GM12878 (cell line): ENCODE results near the gene FRYL. TPM values are rescaled to one million over a fixed set of nuclear protein-coding genes. Genes with fewer than 3 reads are reported as not detected.

Experiments
- ATAC-seq: fragments of 200-7000 bp; cut with Tn5 transposase; 3 replicates; pipeline ENCODE4 v1.9.1; 2020; ENCODE audit warnings: mild to moderate bottlenecking, moderate library complexity
- BruUV-seq: library from RNA; stranded (reverse); fragments of 400-500 nt; replicated peaks from 2 replicates; lab custom pipeline; 2021; lab: Mats Ljungman, UMichigan
- CTCF ChIA-PET: fragments of 300-600 bp; sonication (Branson Sonifier 250); formaldehyde crosslinking; extraction: SDS; loops from one replicate; lab custom pipeline; 2021; ENCODE audit warnings: inconsistent platforms; lab: Yijun Ruan, JAX
- POLR2A ChIA-PET: fragments of 350-600 bp; formaldehyde crosslinking; extraction: SDS; loops from one replicate; lab custom pipeline; 2021; ENCODE audit warnings: inconsistent platforms; lab: Charles Lee
- RAD21 ChIA-PET: fragments of 300-600 bp; sonication (Branson Sonifier 250); formaldehyde crosslinking; loops from one replicate; lab custom pipeline; 2023; ENCODE audit warnings: antibody characterized with exemption; ENCODE audit not compliant: unreplicated experiment; lab: Charles Lee
- SMC1A ChIA-PET: fragments of 300-600 bp; sonication (Branson Sonifier 250); formaldehyde crosslinking; loops from one replicate; lab custom pipeline; 2023; ENCODE audit not compliant: unreplicated experiment, uncharacterized antibody; lab: Charles Lee
- DNase-seq: peaks from one replicate; pipeline ENCODE4 v3.0.0-alpha.2; 2011; ENCODE audit warnings: low read depth, low spot score
- FAIRE-seq: peaks from 3 replicates; lab custom pipeline; 2011; peaks lifted over from hg19 to GRCh38; lab: Jason Lieb, UNC
- H2AFZ ChIP-seq: 2 replicates; pipeline ENCODE4 v1.6.0; 2011; ENCODE audit warnings: low read depth, low read length, control low read depth; ENCODE audit not compliant: control insufficient read depth
- H3K27ac ChIP-seq: 2 replicates; pipeline ENCODE4 v1.5.1; 2011; ENCODE audit warnings: control low read depth; ENCODE audit not compliant: control insufficient read depth, insufficient read depth
- H3K27me3 ChIP-seq, 2 experiments: replicated peaks in 1 of 2; 2 replicates each; pipeline versions ENCODE4 v1.6.0 to v1.6.1; 2011; ENCODE audit warnings: low read length in 1 of 2; ENCODE audit not compliant: control insufficient read depth in 2 of 2, insufficient read depth in 2 of 2
- H3K36me3 ChIP-seq, 2 experiments: 2 replicates each; pipeline ENCODE4 v1.5.1; 2011; ENCODE audit warnings: low read length in 1 of 2; ENCODE audit not compliant: control insufficient read depth in 2 of 2, insufficient read depth in 2 of 2
- H3K4me1 ChIP-seq: 2 replicates; pipeline ENCODE4 v1.6.1; 2011; ENCODE audit warnings: mild to moderate bottlenecking, low read length, moderate library complexity, mixed read lengths; ENCODE audit not compliant: control insufficient read depth, insufficient read depth
- H3K4me2 ChIP-seq: 2 replicates; pipeline ENCODE4 v1.6.0; 2011; ENCODE audit warnings: control low read depth; ENCODE audit not compliant: control insufficient read depth, insufficient read depth
- H3K4me3 ChIP-seq: fragments of 200-600 bp; sonication (generic); 2 replicates; pipeline ENCODE4 v1.5.1; 2016
- H3K79me2 ChIP-seq: 2 replicates; pipeline ENCODE4 v1.6.0; 2011; ENCODE audit warnings: low read length; ENCODE audit not compliant: control insufficient read depth, insufficient read depth
- H3K9ac ChIP-seq: 2 replicates; pipeline ENCODE4 v1.8.0; 2011; ENCODE audit warnings: low read length, control low read depth, mixed read lengths; ENCODE audit not compliant: control insufficient read depth, insufficient read depth
- H3K9me3 ChIP-seq: replicated peaks from 3 replicates; pipeline ENCODE4 v1.5.1; 2011; ENCODE audit warnings: mild to moderate bottlenecking, low read length; ENCODE audit not compliant: control insufficient read depth, insufficient read depth
- H4K20me1 ChIP-seq: 2 replicates; pipeline ENCODE4 v1.6.0; 2011; ENCODE audit not compliant: control insufficient read depth, insufficient read depth
- BHLHE40 ChIP-seq, 2 experiments: fragments of 450-650 bp in 1 of 2; IDR thresholded peaks; 2 replicates each; pipeline ENCODE4 v1.6.1; 2011 to 2017; ENCODE audit warnings: low read depth in 2 of 2, borderline replicate concordance in 1 of 2, improper control_type of control experiment in 1 of 2, low read length in 1 of 2, mild to moderate bottlenecking in 1 of 2
- CREM ChIP-seq: IDR thresholded peaks from 2 replicates; pipeline ENCODE4 v1.6.1; 2014; ENCODE audit warnings: antibody characterized with exemption, low read depth
- EGR1 ChIP-seq, 2 experiments: IDR thresholded peaks; 1 replicate in 1 of 2; 2 replicates in 1 of 2; pipeline ENCODE4 v1.6.1; 2011 to 2012; ENCODE audit warnings: low read depth in 2 of 2, low read length in 2 of 2, borderline replicate concordance in 1 of 2, mild to moderate bottlenecking in 1 of 2, moderate library complexity in 1 of 2
- HDAC2 ChIP-seq: fragments of 200-600 bp; sonication (generic); IDR thresholded peaks from 2 replicates; pipeline ENCODE4 v1.6.1; 2017
- NBN ChIP-seq: fragments of 450-650 bp; IDR thresholded peaks from 2 replicates; pipeline ENCODE4 v1.6.1; 2016
- NFIC ChIP-seq: IDR thresholded peaks from 2 replicates; pipeline ENCODE4 v1.6.1; 2012; ENCODE audit warnings: low read depth, mild to moderate bottlenecking, inconsistent platforms, low read length, moderate library complexity
- SPI1 ChIP-seq: IDR thresholded peaks from 2 replicates; pipeline ENCODE4 v1.6.1; 2011; ENCODE audit warnings: low read depth, mild to moderate bottlenecking, low read length, moderate library complexity, borderline replicate concordance; ENCODE audit not compliant: insufficient read depth
- STAT1 ChIP-seq: fragments of 450-650 bp; conservative IDR thresholded peaks from 2 replicates; pipeline ENCODE4 v1.6.1; 2014; ENCODE audit warnings: antibody characterized with exemption, mild to moderate bottlenecking
- TARDBP ChIP-seq: IDR thresholded peaks from 2 replicates; pipeline ENCODE4 v1.6.1; 2016; ENCODE audit warnings: borderline replicate concordance
- TCF12 ChIP-seq: IDR thresholded peaks from 2 replicates; pipeline ENCODE4 v1.6.1; 2011; ENCODE audit warnings: low read depth, mild to moderate bottlenecking, low read length
- TCF3 ChIP-seq: IDR thresholded peaks from 2 replicates; pipeline ENCODE4 v1.6.1; 2012; ENCODE audit warnings: low read depth, mild to moderate bottlenecking, low read length, borderline replicate concordance; ENCODE audit not compliant: insufficient read depth
- WGBS: methylation state at CpG from one replicate; pipeline ENCODE4 v1.1.6; 2016; ENCODE audit warnings: low lambda C conversion rate; ENCODE audit not compliant: insufficient replicate concordance, insufficient coverage; ENCODE audit errors: missing lambda C conversion rate; 5-methylcytosine and 5-hydroxymethylcytosine counted together
- in situ Hi-C: fragments of 300-500 bp; cut with MboI; formaldehyde crosslinking; loops from 9 replicates; pipeline ENCODE4 v1.14.3; 2018; ENCODE audit warnings: mixed read lengths
- intact Hi-C: fragments of 100-400 bp; cut with micrococcal nuclease; formaldehyde crosslinking; loops from one replicate; pipeline ENCODE4 v1.14.2; 2022; ENCODE audit not compliant: unreplicated experiment
- polyA plus RNA-seq, 11 experiments: library from polyadenylated mRNA; depleted of rRNA in 4 of 11; unstranded in 6 of 11; stranded (reverse) in 5 of 11; fragments of >200 nt; fragmentation: Nextera tagmentation in 4 of 11; fragmentation: Illumina TruSeq in 1 of 11; extraction: Ambion mirVana in 4 of 11; extraction: Trizol in 1 of 11; gene quantifications; 1 replicate in 1 of 11; 2 replicates in 10 of 11; pipeline versions ENCODE4 v1.2.1 to v1.2.3, GENCODE V29; 2011 to 2016; ENCODE audit warnings: inconsistent platforms in 2 of 11, missing spikeins in 2 of 11, low read depth in 1 of 11
- total RNA-seq, 4 experiments: library from RNA; depleted of rRNA in 3 of 4; stranded (reverse); fragments of >200 nt in 3 of 4; fragmentation: Illumina TruSeq in 1 of 4; extraction: Trizol in 1 of 4; gene quantifications; 2 replicates each; pipeline versions ENCODE4 v1.2.1 to v1.2.3, GENCODE V29; 2013 to 2021
- TF ChIP-seq, protein P1 (sequence below): IDR thresholded peaks from 2 replicates; pipeline ENCODE4 v1.6.1; 2011; ENCODE audit warnings: low read depth, low read length, improper control_type of control experiment, borderline replicate concordance
- TF ChIP-seq, protein P2 (sequence below): fragments of 450-650 bp; IDR thresholded peaks from 2 replicates; pipeline ENCODE4 v1.6.1; 2017; ENCODE audit warnings: borderline replicate concordance
- TF ChIP-seq, protein P3 (sequence below): IDR thresholded peaks from 2 replicates; pipeline ENCODE4 v1.6.1; 2012; ENCODE audit warnings: mild to moderate bottlenecking, low read depth, low read length
- TF ChIP-seq, protein P4 (sequence below): IDR thresholded peaks from 2 replicates; pipeline ENCODE4 v1.6.1; 2011; ENCODE audit warnings: borderline replicate concordance, low read depth, mild to moderate bottlenecking, moderate library complexity, mixed read lengths, low read length; ENCODE audit not compliant: insufficient read depth; ENCODE audit errors: extremely low read length
- TF ChIP-seq, protein P5 (sequence below): fragments of 450-650 bp; conservative IDR thresholded peaks from 2 replicates; pipeline ENCODE4 v1.6.1; 2017; ENCODE audit warnings: mild to moderate bottlenecking, moderate library complexity

Gene FRYL
- total and polyA plus RNA-seq, 10 of the 15 experiments (the other 5 are each of a cell fraction or from before 2014, with no cell fraction given): 10.3 to 50.6 (median 28.7) TPM

DNA sequence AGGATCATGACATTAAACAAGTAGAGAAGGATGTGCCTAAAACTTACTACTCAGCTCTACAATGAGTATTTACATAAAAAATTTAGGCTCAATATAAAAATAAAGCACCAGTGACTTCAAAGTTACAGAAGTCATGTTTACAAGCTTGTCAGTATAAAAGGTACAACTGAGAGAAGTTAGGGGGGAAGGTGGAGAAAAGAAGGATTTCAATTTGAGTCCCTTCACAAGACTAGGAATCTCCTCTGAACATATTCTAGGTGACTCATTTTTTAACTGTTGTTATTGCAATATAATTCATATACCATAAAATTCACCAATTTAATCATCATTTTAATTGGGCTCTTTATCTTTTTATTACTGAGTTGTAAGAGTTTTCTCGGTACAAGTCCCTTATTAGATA is 26.9 kb downstream of the FRYL start:
- H3K4me2 ChIP-seq: no peak overlapping the region
- POLR2A ChIA-PET: no interaction called here
- no peaks in the 10 kb centered on the region for H4K20me1 ChIP-seq
- TF ChIP-seq TARDBP: no peak
- TF ChIP-seq, protein P1, sequence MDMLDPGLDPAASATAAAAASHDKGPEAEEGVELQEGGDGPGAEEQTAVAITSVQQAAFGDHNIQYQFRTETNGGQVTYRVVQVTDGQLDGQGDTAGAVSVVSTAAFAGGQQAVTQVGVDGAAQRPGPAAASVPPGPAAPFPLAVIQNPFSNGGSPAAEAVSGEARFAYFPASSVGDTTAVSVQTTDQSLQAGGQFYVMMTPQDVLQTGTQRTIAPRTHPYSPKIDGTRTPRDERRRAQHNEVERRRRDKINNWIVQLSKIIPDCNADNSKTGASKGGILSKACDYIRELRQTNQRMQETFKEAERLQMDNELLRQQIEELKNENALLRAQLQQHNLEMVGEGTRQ: no peak
- TF ChIP-seq NFIC: no peak
- TF ChIP-seq, protein P2, sequence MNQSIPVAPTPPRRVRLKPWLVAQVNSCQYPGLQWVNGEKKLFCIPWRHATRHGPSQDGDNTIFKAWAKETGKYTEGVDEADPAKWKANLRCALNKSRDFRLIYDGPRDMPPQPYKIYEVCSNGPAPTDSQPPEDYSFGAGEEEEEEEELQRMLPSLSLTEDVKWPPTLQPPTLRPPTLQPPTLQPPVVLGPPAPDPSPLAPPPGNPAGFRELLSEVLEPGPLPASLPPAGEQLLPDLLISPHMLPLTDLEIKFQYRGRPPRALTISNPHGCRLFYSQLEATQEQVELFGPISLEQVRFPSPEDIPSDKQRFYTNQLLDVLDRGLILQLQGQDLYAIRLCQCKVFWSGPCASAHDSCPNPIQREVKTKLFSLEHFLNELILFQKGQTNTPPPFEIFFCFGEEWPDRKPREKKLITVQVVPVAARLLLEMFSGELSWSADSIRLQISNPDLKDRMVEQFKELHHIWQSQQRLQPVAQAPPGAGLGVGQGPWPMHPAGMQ: no peak
- TF ChIP-seq TCF3: no peak
- TF ChIP-seq BHLHE40 (IDR thresholded peaks at IDR 0.05; ENCODE audit: borderline replicate concordance in 1 of 2, low read depth in 2 of 2, low read length in 1 of 2): no peak
- TF ChIP-seq TCF12: no peak
- TF ChIP-seq NBN: no peak
- TF ChIP-seq, protein P3, sequence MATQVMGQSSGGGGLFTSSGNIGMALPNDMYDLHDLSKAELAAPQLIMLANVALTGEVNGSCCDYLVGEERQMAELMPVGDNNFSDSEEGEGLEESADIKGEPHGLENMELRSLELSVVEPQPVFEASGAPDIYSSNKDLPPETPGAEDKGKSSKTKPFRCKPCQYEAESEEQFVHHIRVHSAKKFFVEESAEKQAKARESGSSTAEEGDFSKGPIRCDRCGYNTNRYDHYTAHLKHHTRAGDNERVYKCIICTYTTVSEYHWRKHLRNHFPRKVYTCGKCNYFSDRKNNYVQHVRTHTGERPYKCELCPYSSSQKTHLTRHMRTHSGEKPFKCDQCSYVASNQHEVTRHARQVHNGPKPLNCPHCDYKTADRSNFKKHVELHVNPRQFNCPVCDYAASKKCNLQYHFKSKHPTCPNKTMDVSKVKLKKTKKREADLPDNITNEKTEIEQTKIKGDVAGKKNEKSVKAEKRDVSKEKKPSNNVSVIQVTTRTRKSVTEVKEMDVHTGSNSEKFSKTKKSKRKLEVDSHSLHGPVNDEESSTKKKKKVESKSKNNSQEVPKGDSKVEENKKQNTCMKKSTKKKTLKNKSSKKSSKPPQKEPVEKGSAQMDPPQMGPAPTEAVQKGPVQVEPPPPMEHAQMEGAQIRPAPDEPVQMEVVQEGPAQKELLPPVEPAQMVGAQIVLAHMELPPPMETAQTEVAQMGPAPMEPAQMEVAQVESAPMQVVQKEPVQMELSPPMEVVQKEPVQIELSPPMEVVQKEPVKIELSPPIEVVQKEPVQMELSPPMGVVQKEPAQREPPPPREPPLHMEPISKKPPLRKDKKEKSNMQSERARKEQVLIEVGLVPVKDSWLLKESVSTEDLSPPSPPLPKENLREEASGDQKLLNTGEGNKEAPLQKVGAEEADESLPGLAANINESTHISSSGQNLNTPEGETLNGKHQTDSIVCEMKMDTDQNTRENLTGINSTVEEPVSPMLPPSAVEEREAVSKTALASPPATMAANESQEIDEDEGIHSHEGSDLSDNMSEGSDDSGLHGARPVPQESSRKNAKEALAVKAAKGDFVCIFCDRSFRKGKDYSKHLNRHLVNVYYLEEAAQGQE: no peak
- no peak for TF ChIP-seq EGR1 (IDR thresholded peaks at IDR 0.05; ENCODE audit: borderline replicate concordance in 1 of 2, low read depth in 2 of 2, low read length in 2 of 2)
- TF ChIP-seq HDAC2: no peak
- TF ChIP-seq, protein P4, sequence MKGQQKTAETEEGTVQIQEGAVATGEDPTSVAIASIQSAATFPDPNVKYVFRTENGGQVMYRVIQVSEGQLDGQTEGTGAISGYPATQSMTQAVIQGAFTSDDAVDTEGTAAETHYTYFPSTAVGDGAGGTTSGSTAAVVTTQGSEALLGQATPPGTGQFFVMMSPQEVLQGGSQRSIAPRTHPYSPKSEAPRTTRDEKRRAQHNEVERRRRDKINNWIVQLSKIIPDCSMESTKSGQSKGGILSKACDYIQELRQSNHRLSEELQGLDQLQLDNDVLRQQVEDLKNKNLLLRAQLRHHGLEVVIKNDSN: no peak
- no peak for TF ChIP-seq STAT1
- TF ChIP-seq, protein P5, sequence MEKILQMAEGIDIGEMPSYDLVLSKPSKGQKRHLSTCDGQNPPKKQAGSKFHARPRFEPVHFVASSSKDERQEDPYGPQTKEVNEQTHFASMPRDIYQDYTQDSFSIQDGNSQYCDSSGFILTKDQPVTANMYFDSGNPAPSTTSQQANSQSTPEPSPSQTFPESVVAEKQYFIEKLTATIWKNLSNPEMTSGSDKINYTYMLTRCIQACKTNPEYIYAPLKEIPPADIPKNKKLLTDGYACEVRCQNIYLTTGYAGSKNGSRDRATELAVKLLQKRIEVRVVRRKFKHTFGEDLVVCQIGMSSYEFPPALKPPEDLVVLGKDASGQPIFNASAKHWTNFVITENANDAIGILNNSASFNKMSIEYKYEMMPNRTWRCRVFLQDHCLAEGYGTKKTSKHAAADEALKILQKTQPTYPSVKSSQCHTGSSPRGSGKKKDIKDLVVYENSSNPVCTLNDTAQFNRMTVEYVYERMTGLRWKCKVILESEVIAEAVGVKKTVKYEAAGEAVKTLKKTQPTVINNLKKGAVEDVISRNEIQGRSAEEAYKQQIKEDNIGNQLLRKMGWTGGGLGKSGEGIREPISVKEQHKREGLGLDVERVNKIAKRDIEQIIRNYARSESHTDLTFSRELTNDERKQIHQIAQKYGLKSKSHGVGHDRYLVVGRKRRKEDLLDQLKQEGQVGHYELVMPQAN: no peak
- TF ChIP-seq CREM: no peak
- TF ChIP-seq SPI1: no peak

More for the DNA sequence above, 26.9 kb downstream of the FRYL start:
- H3K27ac ChIP-seq: no peak overlapping the region
- SMC1A ChIA-PET: interaction anchor here (1.1 kb wide), 1 partner anchor 26 kb away, joined by 3 read pairs; no protein-coding TSS in a partner anchor
- no peaks in the 10 kb centered on the region for H3K4me1 ChIP-seq
- no peak overlapping the region for H2AFZ ChIP-seq
- H3K27me3 ChIP-seq: no peaks in the 10 kb centered on the region
- intact Hi-C loops: no loop called here
- H3K36me3 ChIP-seq: no peaks in the 10 kb centered on the region; a peak in 1 of 4 replicates
- CTCF ChIA-PET: interaction anchor here (1.3 kb wide), 1 partner anchor 308 kb away, joined by 3 read pairs; no protein-coding TSS in a partner anchor
- WGBS: 100% methylated on average over 1 of the region's 1 CpG
- in situ Hi-C loops: no loop called here
- RAD21 ChIA-PET: no interaction called here
- H3K9ac ChIP-seq: no peak overlapping the region
- no peak for FAIRE-seq
- DNase-seq: no peak
- ATAC-seq: no peak
- H3K79me2 ChIP-seq: peaks cover 47% of the 10 kb centered on the region
- no TSS peak for BruUV-seq
- no peak overlapping the region for H3K4me3 ChIP-seq
- peaks cover 1% of the 10 kb centered on the region; the same call in 2 of the 3 replicates for H3K9me3 ChIP-seq
